Thyroid gland (tissue), 4 donors: ENCODE results near the gene RFPL2.

ENCODE experiments used
- CTCF ChIP-seq, 6 experiments: fragments of 200-600 bp in 3 of 6; fragments of 450-650 bp in 3 of 6; sonication (generic) in 3 of 6; IDR thresholded peaks; one replicate each; pipeline ENCODE4 v1.5.1; 2016 to 2019; ENCODE audit warnings: antibody characterized with exemption in 6 of 6, mild to moderate bottlenecking in 2 of 6, inconsistent platforms in 1 of 6, moderate library complexity in 1 of 6
- POLR2A ChIP-seq, 2 donors: fragments of 450-650 bp; IDR thresholded peaks; one replicate each; pipeline ENCODE4 v1.6.1; 2017; ENCODE audit warnings: antibody characterized with exemption in 2 of 2, mild to moderate bottlenecking in 2 of 2, moderate library complexity in 1 of 2

- TF ChIP-seq CTCF (IDR thresholded peaks at IDR 0.05): no peak
- no peak for TF ChIP-seq POLR2A (IDR thresholded peaks at IDR 0.05)
Observed at GRCh38 chr22:32165681-32166080, 39.2 kb downstream of the RFPL2 start.
